ENCODE results near the gene TM4SF4.
A peak's percentile ranks its signal among the peaks of the same experiment; 100 is the strongest.

The TM4SF4 gene

DNA sequence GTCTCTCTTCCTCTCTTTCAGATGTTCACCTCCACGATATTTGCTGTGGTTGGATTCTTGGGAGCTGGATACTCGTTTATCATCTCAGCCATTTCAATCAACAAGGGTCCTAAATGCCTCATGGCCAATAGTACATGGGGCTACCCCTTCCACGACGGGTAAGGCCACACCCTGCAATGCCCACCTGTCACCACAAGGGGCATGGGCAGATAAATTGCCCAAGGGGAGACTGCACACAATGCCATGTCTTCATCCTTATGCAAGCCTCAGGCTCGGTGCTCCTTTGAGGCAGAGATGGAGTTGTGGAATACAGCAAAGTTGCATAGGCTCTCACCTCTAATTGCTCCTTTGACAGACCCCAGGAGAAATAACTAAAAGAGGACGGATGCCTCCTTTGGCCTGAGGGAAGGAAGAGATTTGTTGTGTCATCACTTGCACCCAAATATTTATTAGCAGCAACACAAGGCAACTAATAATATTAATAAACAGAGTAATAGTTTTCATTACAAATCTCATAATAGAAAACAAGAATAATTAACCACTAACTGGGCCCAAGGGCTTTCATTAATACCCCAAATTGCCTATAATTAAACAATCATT is 13.2 kb downstream of the TM4SF4 start:
- peak in 3 of 4 experiments; percentile 36 to 54 (median 43) for DNase-seq

DNA sequence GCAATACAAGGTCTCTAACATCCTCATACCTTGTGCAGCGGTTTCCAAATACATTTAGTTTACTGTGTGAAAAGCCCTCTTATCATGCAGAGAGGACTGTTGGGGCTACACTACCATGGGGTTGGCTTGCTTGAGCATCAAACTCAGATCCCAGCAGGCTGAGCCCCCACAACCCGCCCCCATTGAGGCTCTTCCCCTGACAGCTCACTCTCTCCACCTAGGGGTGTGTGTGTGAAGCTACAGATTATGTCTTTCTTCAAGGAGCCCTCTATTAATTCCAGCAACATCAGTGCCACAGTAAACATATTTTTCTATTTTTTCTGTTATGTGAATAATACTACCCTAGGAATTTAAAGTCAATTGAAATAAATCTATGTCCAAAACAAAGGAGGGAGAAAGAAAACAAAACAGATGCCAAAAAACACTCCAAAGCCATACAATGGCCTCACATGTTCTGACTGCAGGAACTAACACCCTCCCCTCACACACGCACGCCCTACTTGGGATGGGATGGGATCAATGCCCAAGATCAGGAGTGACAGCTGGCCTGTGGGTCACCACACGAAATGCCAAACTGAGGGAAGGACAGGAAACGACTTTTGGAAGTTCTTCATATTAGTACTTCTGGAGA is 14.7 kb downstream of the TM4SF4 start:
- no peak for DNase-seq

DNA sequence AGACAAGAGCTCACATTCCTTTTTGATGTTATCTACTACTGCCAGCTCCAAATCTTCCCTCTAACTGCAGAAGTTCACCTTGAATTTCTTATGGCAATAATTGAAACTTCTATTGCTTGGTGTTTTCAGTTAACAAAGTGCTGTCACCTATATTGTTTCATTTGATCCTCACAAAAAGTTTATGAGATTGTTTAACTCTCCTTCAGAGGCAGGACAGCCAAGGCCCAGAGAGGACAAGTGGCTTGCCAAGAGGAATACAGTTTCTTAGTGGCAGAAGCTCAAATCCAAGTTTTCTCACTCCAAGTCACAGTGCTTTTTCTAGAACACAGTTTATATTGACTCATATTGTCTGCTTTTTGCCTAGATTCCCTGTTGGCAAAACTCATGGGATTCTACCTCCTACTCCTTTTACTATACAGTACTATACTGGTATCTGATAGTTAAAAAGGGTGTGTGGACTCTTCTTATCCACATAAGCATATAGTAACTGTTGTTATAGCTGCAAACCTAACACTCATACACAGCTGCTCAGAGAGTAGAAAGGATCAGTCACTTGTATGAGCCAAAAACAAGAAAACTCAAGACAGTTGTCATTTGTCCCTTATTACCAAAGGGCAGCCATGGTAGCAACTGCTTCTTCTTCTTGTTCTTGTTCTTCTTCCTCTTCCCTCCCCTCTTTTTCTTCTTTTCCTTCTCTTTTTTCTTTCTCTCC is 15.9 kb downstream of the TM4SF4 start:
- no peak for DNase-seq

DNA sequence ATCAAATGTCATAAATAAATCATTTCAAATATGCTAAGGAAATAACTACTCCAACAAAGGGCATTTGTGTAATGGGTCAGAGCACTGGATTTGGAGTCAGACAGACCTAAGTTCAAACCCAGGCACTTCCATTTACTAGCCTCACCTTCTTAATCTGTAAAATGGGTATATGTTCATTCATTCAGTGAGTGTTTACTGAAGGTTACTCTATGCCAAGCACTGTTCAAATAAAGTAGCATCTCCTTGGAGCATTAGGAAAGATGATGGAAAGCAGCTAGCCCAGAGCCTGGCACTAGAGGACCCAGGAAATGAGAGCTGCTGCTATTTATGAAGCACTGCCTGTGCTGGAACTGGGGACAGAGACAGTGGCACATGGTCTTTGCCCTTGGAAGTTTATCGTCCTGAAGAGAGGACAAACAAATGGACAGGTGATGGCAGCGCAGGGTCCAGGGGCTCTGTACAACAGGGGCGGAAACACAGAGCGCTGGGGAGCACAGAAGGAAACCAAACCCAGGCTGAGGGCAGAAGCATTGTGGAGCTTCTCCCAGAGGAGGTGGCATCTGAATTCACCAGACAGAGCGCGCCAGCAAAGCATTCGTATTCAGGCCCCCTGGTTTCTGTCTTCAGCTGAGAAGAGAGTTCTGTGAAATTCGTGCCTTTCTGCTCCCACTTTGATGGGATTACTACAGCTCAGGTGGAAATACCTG is 19.0 kb downstream of the TM4SF4 start:
- DNase-seq = no peak

DNA sequence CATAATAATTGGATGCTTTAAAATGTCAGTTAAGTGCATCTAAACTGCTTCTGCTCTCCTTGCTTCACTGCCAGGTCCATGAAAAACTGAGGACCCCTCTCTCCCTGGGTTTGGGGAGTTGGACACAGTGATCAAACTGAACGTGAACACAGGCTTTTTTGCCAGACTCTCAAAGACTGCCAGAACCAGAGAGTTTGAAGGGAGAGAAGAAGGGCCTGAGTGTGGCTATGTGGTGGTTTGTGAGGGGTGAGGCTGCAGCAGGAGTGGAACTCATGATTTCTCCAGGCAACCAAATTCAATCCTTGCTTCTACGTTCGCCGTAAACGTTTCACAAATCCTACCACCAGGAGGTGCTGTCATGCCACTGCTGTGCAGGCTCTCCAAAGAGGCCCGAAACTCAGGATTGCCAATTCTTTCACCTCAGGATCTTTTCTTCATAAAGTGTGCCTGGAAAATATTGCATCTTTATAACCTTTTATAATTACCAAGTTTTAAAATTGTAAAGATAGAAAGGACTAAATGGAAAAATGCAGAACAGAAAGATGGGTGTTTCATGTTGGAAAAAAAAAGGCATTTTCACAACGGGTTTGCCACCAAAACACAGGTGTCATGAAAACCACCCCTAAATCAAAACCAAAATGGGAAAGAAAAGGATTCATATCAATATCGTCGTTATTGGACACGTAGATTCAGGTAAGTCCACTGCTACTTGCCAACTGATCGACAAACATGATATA is 19.7 kb downstream of the TM4SF4 start:
- DNase-seq = peak; percentile 80 to 90 (median 88)

DNA sequence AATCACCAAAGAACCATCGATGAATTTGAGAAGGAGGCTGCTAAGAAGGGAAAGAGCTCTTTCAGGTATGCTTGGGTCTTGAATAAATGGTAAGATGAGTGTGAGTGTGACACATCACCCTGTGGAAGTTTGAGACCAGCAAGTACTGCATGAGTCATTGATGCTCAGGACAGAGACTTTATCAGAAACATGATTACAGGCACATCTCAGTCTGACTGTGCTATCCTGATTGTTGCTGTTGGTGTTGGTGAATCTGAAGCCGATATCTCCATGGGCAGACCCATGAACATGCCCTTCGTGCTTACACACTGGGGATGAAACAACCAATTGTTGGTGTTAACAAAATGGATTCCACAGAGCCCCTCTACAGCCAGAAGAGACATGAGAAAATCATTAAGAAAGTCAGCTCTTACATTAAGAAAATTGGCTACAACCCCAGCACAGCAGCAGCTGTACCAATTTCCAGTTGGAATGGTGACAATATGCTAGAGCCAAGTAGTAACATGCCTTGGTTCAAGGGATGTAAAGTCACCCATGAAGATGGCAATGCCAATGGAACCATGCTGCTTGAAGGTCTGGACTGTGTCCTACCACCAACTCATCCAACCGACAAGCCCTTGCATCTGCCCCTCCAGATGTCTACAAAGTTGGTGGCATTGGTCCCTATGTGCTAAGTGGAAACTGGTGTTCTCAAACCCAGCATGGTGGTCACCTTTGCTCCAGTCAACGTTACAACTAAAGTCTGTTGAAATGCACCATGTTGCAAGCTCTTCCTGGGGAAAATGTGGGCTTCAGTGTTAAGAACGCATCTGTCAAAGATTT is 20.5 kb downstream of the TM4SF4 start:
- peak in 1 of 4 experiments; percentile 44 for DNase-seq

DNA sequence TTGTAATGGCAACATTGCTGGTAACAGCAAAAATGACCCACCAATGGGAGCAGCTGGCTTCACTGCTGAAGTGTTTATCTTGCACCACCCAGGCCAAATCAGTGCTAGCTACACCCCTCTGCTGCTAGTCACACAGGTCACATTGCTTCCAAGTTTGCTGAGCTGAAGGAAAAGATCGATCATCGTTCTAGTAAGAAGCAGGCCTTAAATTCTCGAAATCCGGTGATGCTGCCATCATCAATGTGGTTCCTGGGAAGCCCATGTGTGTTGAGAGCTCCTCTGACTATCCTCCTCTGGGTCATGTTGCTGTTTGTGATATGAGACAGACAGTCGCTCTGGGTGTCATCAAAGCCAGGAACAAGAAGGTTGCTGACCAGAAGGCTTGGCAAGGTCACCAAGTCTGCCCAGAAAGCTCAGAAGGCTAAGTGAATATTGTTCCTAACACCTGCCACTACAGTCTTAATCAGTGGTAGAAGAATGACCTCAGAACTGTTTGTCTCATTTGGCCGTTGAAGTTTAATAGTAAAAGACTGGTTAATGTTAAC is 21.2 kb downstream of the TM4SF4 start:
- peak; percentile 22 to 70 (median 53) for DNase-seq

DNA sequence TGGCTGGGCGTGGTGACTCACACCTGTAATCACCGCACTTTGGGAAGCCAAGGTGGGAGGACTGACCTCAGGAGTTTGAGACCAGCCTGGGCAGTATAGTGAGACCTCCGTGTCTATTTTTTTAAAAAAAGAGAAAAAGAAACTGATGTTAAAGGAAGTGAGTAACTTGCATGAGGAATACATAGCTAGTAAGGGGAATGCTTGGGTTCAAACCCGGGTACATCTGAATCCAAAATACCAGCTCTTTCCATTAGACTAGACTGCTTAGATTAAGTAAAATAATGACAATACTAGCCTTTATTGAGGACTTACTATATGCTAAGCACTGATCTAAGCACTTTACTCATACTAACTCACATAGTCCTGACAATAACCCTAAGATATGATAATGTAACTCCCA is 22.4 kb downstream of the TM4SF4 start:
- DNase-seq = no peak

DNA sequence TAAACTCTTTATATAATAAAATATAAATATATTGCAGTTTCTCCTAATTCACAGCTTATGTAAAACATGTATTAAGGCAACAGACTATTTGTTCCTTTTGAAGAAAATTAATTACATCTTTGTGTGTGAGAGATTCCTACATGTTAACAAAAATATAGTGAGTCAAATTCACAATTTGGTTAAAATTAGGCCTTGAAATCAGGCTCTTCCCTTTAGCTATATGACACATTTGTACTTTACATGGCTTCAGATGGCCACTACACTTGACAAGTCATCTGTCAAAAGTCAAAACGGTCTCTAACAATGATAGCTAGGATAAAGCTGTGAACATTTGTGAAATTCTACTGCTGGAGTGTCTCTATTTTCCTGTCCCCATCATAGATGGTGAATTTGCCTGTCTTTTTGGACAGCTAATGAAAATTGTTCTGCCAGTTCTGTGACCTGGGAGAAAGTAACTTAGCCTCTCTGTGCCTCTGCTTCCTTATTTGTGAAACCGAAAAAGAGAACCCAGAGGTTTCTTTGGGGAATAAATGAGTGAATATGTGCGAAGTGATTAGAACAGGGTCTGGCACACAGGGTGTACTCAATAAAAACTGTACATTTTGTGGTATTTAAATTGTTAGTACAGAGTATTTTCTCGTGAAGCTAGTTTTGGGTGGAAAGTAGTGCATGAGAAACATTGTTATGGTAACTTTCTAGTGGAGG is 23.6 kb downstream of the TM4SF4 start:
- peak in 2 of 4 experiments; percentile 36 to 51 for DNase-seq

DNA sequence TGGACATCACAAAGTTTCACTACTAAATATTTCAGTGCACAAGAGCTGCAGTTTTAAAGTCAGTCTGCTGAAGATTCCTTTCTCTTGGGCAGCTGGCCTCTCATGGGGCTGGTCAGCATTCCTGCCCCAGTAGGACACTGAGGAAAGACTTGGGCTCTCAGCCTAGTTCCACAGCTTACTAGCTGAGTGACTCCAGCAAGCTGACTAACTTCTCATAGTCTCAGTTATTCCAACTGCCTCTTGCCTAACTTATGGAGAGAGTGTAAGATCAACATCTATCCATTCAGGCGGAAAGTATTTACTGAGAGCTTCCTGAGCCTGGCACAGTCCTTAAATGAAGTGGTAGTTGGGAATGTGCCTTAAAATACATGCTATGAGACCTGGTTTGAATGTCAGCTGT is 27.0 kb downstream of the TM4SF4 start:
- DNase-seq = no peak

DNA sequence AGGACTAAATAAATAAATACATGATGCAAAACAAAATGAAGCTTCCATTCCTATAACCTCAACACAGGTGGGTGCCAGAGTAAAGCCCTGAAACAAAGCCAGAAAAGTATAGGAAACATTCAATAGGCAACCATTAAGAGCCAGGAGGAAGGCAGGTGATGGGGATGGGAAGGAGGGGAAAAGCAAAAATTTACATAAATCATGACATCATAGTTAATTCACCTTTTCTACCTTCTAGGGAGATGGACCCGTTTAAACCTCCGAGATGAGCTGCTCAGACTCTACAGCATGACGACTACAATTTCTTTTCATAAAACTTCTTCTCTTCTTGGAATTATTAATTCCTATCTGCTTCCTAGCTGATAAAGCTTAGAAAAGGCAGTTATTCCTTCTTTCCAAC is 27.9 kb downstream of the TM4SF4 start:
- DNase-seq = no peak

DNA sequence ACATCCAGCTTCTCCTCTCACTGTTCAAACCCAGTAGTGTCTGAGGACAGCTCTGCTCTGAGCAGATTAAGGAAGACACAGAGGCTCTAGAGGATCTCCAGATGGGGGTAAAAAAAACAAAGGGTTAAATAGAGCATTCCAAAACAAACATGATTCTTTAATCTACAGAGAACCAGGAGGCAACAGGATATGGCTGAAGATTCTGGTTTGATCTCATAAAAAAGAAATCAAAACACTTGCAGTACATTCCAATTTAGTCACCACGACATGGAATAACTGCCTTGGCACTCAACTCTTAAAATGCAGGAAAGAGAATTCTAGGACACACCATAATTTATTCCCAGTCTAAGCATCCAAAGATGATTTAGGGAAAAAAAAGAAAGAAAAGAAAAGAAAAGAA is 32.0 kb downstream of the TM4SF4 start:
- peak in 3 of 4 experiments; percentile 17 to 36 (median 19) for DNase-seq

DNA sequence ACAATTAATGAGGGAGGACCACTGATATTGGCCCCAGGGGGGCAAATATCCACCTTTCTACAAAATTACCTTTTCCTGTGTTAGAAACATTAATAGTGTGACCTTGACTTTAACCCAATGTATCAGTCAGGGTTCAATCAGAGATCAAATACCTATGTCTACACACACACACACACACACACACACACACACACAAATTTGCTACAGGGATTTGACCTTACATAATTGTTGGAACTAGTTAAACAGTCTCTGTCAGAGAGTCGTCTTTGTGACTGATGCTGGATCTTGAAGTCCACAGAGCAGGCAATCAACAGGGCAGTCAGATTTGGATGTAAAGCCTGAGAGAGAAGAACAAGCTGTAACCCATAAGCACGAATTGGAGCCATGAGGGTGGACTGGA is 32.5 kb downstream of the TM4SF4 start:
- peak in 2 of 4 experiments; percentile 15 to 19 for DNase-seq

DNA sequence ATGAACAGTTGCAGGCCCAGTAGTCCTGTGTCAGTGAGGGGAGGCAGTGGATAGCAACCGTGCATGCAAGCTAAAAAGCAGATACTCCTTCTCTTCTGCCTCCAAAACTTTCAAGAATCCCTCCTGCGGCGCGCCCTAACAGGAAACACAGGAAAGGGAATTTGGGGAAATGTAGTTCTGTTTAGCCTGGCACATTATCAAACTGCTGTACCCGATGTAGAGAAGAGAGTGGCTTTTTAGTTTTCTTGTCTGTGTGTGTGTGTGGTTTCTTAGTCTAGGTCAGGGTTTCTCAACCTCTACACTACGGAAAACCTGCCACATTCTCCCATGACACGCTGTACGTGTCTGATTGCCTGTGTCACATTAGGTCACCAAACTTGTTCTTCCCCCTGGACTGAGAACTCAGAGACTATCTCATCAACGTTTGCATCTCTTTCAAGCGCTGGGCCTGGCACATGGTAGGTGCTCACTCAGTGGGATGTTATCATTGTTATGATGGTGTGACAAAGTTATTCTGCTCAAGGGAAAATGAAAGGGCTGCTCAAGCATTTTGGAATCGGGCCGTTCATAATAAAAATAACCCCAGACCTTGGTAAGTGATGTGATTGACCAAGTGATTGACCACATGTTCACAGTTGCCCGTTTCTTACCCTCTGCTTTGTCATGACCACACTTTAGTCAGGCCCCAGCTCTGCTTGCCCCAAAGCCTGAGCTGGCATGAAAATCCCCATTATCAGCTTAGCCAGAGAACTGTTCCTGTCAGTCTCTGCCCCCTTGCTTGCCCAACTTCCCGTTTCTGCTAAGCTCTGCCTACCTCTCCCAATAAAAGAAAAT is 33.2 kb downstream of the TM4SF4 start:
- DNase-seq = peak; percentile 85 to 95 (median 90)

DNA sequence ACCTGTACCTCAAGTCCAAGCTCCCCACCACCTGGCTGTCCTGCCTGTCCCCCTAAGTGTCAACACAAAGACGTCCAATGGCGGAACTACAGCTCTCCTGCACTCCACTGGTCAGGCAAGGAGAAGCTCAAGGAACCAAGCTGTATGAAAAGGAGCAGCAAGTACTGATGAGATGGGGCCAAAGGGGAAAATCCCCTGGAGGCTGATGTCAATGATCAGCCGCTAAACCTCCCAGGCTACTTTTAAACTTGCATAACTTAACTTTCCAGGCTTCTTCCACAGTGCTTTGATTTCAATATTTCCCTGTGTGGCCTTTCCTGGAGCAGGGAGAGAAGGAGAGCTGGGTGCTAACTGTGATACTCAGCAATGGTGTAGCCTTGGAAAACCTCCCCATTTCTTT is 35.0 kb downstream of the TM4SF4 start:
- DNase-seq = peak; percentile 14 to 60 (median 50)

DNA sequence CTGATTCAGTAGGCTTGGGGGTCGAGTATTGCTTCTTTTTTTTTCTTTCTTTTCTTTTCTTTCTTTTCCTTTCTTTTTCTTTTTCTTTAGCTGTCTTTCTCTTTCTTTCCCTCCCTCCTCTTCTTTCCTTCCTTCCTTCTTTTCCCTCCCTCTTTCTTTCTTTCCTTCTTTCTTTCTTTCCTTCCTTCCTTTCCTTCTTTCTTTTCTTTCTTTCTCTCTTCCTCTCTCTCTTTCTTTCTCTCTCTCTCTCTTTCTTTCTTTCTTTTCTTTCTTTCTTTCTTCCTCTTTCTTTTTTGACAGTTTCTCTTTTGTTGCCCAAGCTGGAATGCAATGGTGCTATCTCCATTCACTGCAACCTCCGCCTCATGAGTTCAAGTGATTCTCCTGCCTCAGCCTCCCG is 36.0 kb downstream of the TM4SF4 start:
- no peak for DNase-seq

DNA sequence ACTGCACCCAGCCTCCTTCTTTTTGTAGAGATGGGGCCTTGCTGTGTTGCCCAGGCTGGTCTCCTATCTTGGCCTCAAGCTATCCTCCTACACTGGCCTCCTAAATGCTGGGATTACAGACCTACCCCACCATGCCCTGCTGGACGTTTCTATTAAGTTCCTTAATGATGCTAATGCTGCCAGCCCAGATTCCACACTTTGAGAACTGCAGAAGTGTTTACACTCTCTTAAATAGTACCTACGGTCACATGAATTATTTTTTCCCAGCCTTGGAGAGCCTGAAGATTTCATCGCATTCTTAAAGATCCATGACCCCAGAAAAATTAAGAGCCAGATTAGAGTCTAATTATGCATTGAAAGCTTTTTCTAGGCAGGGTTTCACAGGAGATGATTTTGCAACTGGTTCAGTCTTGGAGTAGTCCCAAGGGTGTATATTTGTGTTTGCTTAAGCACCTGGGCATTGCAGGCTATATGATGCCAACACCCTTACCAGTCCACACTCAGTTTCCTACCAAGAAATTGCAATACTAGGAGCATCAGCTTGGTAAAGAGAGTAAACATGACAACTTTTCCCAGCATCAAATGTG is 36.6 kb downstream of the TM4SF4 start:
- DNase-seq = no peak

DNA sequence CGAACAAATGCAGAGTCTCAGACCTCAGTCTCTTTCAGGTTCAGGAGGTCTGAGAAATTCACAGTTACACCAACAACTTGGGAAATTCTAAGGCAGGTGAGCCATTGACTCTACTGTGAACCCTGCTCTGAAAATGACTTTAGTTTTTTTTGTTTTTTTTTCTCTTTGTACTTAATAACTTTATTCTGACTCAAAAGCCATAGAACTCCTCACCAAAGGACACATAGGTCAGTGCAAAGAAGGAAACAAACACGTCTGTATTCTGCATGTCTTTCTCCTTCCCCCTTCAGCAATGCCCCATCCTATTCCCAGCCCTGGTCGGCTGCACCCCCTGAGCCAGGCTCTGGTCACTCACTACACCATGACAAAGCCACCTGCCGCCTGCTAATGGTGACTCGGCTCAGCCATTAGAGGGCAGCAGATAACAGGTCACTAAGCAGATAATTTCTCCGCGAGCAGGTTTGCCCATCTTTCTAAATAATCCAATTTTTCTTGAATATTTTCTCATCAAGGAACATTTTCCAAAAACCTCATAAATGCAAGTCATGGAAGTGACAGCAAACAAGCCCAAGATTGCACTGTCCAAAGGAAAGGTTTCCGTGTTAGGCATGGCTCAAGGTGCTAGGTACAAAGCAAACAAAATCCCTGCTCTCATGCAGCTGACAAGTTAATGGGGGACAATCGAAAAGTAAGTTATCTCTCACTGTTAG is 37.7 kb downstream of the TM4SF4 start:
- peak; percentile 60 to 80 (median 70) for DNase-seq

DNA sequence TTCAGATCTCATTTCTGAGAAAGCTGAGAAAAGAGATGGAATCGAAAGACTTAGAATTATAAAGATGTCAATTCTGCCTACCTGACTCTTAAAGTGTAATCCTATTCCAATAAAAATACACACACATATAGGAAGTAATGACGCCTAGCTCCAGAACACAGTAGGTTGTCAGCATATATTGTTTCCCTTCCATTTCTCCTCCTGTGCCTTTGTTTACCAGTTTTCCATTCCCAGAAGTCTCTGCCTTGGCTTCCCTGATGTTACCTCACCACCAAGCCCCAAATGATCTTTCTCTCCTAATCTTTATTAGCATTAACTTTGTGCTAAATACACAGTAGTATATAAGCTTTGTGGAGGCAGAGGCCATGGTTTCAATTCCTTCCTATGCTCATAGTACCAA is 40.0 kb downstream of the TM4SF4 start:
- no peak for DNase-seq
